ENCODE measurements around the gene ERAL1. TPM values are rescaled to one million over a fixed set of nuclear protein-coding genes. Genes with fewer than 3 reads are reported as not detected.
"Not testable (repeated sequence)": the region's sequence is repeated elsewhere in the genome, so short reads cannot be mapped to it uniquely, and the experiment has no call there.

Gene ERAL1
- total and polyA plus RNA-seq, 2 experiments from 2014 or later, result 30.0 to 77.1 TPM

GRCh38 chr17:28900986-28901726, 46.3 kb downstream of the ERAL1 start:
- Histone ChIP-seq H4K20me1 (ENCODE audit: insufficient read depth, poor library complexity, severe bottlenecking) (no peaks in the 10 kb centered on the region), H3K4me3 (no peak overlapping the region), H3K27ac (no peak overlapping the region), H3K4me1 (ENCODE audit: insufficient read depth) (peaks cover 10% of the 10 kb centered on the region), H3K9me2 (replicated peaks; ENCODE audit: insufficient read depth) (no peaks in the 10 kb centered on the region), H2AFZ (no peak overlapping the region), H3K9me3 (ENCODE audit: low read depth) (no peaks in the 10 kb centered on the region), H3K36me3 (replicated peaks; ENCODE audit: insufficient read depth, low read depth) (no peaks in the 10 kb centered on the region), H3K4me2 (peak overlapping the region; percentile 94), H3K79me2 (peaks cover 50% of the 10 kb centered on the region), H3K27me3 (no peaks in the 10 kb centered on the region)
- DNase-seq (ENCODE audit: low spot score), result peak; percentile 28
- WGBS (ENCODE audit: low lambda C conversion rate, missing lambda C conversion rate), result 96% methylated on average over 21 of the region's 24 CpGs
- TF ChIP-seq CTCF (IDR thresholded peaks at IDR 0.05; ENCODE audit: poor library complexity), result no peak
- no peak for TF ChIP-seq EZH2 (IDR thresholded peaks at IDR 0.05; ENCODE audit: borderline replicate concordance)
- no peak for TF ChIP-seq EZH2phosphoT487 (IDR thresholded peaks at IDR 0.05; ENCODE audit: low read depth, severe bottlenecking, unreplicated experiment)

GRCh38 chr17:28901866-28902818, 47.3 kb downstream of the ERAL1 start:
- peak; percentile 75 for DNase-seq (ENCODE audit: low spot score)
- 5% methylated on average over 52 of the region's 62 CpGs for WGBS (ENCODE audit: low lambda C conversion rate, missing lambda C conversion rate)
- Histone ChIP-seq H3K4me2 (peak overlapping the region; percentile 94), H3K9me3 (ENCODE audit: low read depth) (no peaks in the 10 kb centered on the region), H3K27me3 (no peaks in the 10 kb centered on the region), H2AFZ (peak overlapping the region; percentile 84), H3K4me3 (peak overlapping the region; percentile 94), H3K4me1 (ENCODE audit: insufficient read depth) (peaks cover 6% of the 10 kb centered on the region), H3K27ac (peak overlapping the region; percentile 90), H3K9me2 (replicated peaks; ENCODE audit: insufficient read depth) (no peaks in the 10 kb centered on the region), H3K36me3 (replicated peaks; ENCODE audit: insufficient read depth, low read depth) (no peaks in the 10 kb centered on the region), H4K20me1 (ENCODE audit: insufficient read depth, poor library complexity, severe bottlenecking) (no peaks in the 10 kb centered on the region), H3K79me2 (peaks cover 40% of the 10 kb centered on the region)
- no peak for TF ChIP-seq EZH2 (IDR thresholded peaks at IDR 0.05; ENCODE audit: borderline replicate concordance)
- TF ChIP-seq CTCF (IDR thresholded peaks at IDR 0.05; ENCODE audit: poor library complexity), result no peak

GRCh38 chr17:28902819-28903545, 48.2 kb downstream of the ERAL1 start, which contains the start of gene DHRS13:
TSS of gene DHRS13 (minus strand) at chr17:28903079. CDS start at chr17:28902944, 135 bp downstream.
- Histone ChIP-seq H3K4me1 (ENCODE audit: insufficient read depth) (peaks cover 3% of the 10 kb centered on the region), H3K79me2 (peaks cover 34% of the 10 kb centered on the region), H3K27me3 (no peaks in the 10 kb centered on the region), H4K20me1 (ENCODE audit: insufficient read depth, poor library complexity, severe bottlenecking) (no peaks in the 10 kb centered on the region), H3K9me3 (ENCODE audit: low read depth) (no peaks in the 10 kb centered on the region), H3K4me2 (peak within 1 kb of the TSS; percentile 94), H3K4me3 (peak within 1 kb of the TSS; percentile 94), H3K36me3 (replicated peaks; ENCODE audit: insufficient read depth, low read depth) (no peaks in the 10 kb centered on the region), H2AFZ (peak within 1 kb of the TSS; percentile 84), H3K9me2 (replicated peaks; ENCODE audit: insufficient read depth) (no peaks in the 10 kb centered on the region), H3K27ac (peak within 1 kb of the TSS; percentile 90)
- DNase-seq (ENCODE audit: low spot score), result peak; percentile 98
- 2% methylated on average over 50 of the region's 55 CpGs for WGBS (ENCODE audit: low lambda C conversion rate, missing lambda C conversion rate)
- TF ChIP-seq CTCF (IDR thresholded peaks at IDR 0.05; ENCODE audit: poor library complexity) (peak; percentile 88), EZH2 (IDR thresholded peaks at IDR 0.05; ENCODE audit: borderline replicate concordance) (no peak), EZH2phosphoT487 (IDR thresholded peaks at IDR 0.05; ENCODE audit: low read depth, severe bottlenecking, unreplicated experiment) (no peak)

GRCh38 chr17:28903546-28903841, 48.7 kb downstream of the ERAL1 start:
- H3K9me3 ChIP-seq (ENCODE audit: low read depth); H3K4me3 ChIP-seq; H3K9me2 ChIP-seq (replicated peaks; ENCODE audit: insufficient read depth); H4K20me1 ChIP-seq (ENCODE audit: insufficient read depth, poor library complexity, severe bottlenecking); DNase-seq (ENCODE audit: low spot score); H2AFZ ChIP-seq; H3K27me3 ChIP-seq; H3K36me3 ChIP-seq (replicated peaks; ENCODE audit: insufficient read depth, low read depth); H3K4me1 ChIP-seq (ENCODE audit: insufficient read depth): not testable (repeated sequence)
- WGBS (ENCODE audit: low lambda C conversion rate, missing lambda C conversion rate), result 66% methylated on average over 5 of the region's 5 CpGs
- H3K27ac ChIP-seq, result peak overlapping the region; percentile 16
- H3K4me2 ChIP-seq, result peak overlapping the region; percentile 94
- H3K79me2 ChIP-seq, result peaks cover 29% of the 10 kb centered on the region

Data from hepatocyte (in vitro differentiated cells).